Renal cortex interstitium (tissue), 11 donors: ENCODE data around the gene KRT2. TPM values are rescaled to one million over a fixed set of nuclear protein-coding genes. Genes with fewer than 3 reads are reported as not detected.

Experiments used
- DNase-seq, 11 donors: peaks; one replicate each; pipeline ENCODE4 v3.0.0-alpha.2; 2013; ENCODE audit warnings: low read depth in 9 of 11, low spot score in 4 of 11; ENCODE audit errors: extremely low read depth in 1 of 11
- polyA plus RNA-seq, 3 donors: library from polyadenylated mRNA; unstranded; fragments of 120-200 nt; gene quantifications; one replicate each; pipeline ENCODE4 v1.2.1, GENCODE V29; 2013; ENCODE audit not compliant: insufficient read length in 3 of 3

Gene KRT2
- polyA plus RNA-seq, 3 donors, result not detected

DNA sequence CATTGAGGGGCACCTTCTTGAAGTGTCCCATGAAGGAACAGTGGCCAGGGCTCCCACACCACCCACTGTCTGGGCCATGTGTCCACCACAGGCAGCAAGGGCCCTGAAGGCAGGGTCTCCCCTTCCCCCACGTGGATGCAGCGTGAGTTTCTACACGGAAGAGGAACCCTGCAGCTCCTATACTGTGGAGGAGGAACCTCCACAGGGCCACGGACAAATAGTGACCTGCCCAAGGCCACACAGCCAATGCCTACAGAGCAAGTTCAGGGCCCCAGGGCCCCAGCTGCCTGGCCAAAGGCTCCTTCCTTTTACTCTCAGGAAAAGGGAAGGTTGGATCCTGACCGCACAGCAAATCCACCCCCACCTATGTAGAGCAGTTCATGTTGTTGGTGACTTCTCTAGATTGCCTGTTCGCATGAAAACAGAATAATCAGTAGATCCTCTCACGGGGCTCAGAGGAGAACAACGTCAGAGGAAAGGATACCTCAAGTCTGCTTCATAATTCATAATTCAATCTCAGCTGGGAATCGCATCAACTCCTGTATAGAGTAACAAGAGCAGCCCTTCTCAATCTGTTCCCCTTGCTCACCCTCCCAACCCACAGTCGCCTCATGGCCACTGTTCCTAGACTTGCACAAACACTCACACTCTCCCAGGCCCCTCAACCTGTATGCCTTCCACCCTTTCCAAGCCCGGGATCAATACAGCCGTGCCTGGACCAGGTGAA lies 22.6 kb downstream of the KRT2 start:
- no peak for DNase-seq

DNA sequence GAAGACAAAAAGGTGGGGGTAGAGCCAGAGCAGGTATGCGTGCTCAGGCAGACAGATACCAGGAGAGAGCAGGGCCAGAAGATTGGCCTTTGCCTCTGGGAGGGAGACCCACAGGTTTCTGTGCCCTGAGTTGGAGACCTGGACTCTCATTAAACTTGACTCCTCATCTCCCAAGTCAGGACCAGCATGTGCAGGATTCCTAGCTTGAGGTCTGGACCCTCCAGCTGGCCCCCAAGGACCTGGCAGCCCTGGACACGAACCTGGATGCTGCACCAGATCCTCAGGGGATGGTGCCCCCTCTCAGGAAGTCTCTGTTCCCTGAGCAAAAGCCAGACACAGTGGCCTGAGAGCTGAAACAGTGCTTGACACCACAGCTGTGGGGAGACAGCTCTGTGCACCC lies 23.2 kb downstream of the KRT2 start:
- DNase-seq, result no peak

DNA sequence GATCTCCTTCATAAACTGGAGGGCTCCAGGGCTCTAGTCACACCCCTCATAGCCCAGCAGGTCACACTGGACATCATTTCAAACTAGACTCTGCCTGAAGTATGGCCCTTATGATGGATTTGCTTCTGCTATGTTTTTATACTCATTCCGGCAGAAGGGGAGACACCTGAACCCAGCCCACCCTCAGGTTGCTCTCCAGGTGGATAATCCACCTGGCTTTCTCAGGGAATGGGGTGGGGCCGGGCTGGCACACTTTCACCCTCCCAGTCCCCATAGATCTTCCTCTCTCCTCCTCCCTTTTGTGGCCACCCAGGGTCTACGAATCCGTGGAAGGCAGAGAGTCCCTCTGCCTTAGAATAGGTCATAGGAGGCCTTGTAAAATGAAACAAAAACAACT lies 23.9 kb downstream of the KRT2 start:
- DNase-seq, result no peak

DNA sequence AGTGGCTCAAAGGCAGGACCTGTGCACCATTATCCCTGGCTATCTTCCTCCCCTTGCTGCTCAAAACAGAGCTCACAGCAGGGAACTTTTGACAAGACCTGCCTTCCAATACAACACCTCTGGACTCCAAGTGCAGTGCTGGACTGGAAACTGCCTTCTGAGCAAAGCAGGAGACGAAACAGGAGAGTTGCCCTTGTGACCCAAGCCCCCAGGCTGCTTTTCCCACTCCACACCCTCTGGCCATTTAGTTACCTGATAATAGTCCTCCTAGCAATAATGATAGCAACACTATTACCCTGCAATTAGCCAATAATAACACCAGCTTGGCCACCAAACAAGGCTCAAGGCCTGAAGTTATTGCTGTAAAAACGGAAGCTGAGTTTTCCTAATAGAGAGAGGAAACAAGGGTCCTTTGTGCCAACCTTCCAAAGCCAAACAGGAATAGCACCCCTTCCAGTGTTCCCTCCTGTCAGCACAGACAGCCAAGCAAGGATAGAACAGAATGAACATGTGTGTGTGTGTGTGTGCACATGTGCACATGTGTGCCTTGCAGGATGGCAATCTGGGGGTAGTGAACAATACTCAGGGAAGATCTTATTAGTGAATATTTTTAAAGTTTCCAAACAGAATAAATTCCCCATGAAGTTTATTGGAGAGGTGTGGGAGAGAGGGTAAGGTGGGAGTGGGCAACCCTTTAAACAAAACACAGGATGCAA lies 24.5 kb downstream of the KRT2 start:
- DNase-seq, result no peak

DNA sequence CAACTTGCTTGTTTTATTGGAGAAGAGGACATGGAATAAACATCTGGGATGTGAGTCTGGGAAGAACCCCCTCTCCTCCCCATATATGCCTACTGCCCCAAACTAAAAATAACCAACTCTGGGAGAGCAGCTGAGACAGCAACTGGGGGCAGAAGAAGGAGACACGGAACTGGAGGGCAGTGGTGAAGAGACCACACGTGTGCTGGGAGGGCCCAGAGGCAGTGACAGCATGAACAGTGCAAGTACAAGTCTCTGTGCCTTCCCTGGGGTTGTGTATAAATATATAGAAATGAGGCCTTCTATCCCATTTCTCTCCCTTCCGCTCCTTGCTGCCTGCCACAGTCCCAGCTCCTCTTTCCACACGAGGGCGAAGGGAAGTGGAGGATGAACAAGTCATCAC lies 29.7 kb downstream of the KRT2 start:
- DNase-seq, result no peak

DNA sequence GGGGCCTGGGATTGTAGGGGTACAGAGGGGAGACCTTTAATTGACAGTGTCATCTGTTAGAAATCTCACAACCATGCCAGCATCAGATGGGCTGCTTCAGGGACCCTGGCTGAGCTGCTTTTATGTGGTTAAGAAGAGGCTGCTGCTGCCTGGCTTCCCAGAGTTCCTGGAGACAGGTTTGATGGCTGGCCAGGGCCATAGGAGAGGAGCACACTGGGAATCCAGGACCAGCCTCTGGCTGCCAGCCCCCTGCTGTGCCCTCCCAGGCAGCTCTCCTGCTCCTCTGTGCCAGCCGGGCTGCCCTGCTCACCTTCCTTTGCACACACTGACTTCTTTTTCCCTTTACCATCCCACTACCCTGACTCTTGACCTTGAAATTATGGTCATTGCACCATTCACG lies 33.1 kb downstream of the KRT2 start:
- DNase-seq, result no peak

DNA sequence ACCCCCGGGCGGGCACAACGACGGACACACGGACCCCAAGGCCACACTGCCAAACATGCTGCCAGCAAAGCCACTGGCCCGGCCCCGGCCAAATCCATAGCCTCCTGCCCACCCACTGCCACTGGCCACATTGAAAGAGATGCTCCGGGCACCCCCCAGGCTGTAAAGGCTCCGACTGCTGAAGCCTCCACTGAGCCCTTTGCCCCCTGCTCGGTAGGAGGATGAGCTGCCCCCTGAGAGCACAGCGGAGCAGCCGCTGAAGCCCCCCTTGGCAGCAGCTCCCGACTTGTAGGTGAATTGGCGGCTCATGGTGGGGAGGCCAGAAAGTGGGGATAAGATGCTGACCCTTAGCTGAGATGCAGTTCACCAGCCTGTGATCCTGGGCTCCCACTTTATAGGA lies 33.8 kb downstream of the KRT2 start, which contains the start of gene KRT73:
KRT73 (minus strand) TSS at position 344 of the 400 bp plus-strand sequence; CDS start at position 309, 35 bp downstream.
- no peak for DNase-seq

DNA sequence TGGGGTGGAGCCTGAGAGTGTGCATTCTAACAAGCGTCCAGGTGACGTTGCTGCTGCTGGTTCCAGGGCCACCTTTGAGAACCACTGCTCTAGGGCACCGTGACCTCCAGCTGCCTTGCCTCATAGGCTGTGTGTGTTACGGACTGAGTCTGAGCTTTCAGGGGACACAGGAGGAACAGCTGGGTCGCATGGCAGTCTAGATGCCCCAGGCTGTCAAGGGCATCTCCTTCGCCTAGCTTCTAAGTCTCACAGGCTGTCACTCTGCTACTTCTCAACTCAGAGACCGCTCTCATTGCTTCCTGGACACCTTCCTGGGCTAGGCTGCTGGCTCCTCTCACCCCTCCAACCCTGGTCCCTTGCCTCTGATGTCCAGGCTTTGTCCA lies 34.6 kb downstream of the KRT2 start:
- DNase-seq, result no peak

DNA sequence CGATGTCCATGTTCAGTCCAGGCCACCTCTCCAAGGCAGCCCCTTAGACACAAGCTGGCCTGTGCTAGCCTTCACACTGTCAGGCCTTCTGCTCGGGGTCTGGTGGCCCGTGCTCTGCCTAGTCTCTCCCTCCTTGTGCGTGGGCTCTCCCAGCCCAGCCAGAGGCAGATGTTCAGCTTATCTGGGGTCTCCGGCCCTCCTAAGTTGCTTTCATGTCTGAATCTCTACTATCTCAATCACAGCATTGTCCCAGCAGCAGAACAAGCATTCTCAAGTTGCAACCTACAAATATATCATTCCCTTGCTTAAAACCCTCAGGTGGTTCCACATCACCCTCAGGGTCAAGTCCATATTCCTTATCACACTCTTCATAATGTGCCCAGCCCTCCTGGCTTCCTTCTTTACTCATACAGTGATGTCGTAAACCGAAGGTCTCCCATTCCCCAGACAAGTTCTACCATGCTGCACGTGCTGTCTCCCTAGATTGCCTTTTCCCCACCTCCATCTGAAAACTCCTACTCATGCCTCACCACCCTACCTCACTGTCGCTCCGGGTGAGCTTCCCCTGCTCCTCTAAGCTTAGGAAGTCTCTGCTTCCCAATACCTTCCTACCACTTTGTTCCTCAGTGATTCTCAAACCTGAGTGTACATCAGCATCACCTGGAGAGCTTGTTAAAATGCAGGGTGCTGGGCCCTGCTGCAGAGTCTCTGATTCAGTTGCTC lies 35.2 kb downstream of the KRT2 start:
- no peak for DNase-seq

DNA sequence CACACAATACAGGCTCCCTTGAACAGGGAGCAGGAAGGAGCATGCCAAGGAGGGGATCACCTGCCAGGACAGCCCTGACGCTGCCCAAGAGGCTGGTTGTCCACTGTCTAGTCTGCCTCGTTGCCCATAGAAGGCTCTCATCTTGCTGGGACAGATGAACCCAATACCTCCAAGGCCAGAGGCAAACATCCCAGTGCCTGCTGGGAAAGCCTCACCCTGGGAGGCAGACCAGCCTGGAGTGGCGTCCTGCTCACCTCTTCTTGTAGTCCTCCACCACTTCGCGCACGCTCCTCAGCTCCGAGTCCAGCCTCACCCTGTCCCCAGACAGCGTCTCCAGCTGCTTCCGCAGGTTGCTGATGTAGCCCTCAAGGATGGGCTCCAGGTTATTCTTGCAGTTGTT lies 36.1 kb downstream of the KRT2 start:
- no peak for DNase-seq

DNA sequence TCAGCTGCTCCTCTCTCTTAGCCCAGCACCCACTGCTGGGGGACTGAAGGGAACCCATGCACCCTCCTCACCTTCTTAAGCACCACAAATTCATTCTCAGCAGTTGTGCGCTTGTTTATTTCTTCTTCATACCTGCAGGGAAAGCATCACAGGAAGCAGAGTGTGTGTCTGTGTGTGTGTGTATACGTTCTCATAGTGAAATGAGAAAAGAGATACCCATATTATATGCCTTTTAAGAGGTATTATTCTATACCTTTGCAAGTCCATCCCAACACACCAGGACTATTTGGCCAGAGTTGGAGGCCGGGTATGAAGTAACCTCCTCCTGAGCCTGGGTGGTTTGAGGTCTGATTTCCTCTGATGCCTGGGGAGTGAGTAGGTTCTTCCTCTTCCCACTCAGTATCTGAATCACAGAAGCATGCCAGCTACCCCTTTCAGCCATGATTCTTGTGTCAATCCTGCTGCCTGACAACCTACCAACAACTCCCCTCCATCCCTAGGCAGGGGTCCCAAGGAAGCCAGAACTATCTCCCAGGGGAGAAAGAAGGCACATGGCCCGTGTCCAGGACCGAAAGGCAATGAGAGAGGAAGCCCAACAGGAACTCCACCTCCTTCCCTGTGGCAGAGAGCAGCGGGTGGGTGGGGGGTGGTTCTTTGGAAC lies 36.7 kb downstream of the KRT2 start:
- DNase-seq, result no peak

DNA sequence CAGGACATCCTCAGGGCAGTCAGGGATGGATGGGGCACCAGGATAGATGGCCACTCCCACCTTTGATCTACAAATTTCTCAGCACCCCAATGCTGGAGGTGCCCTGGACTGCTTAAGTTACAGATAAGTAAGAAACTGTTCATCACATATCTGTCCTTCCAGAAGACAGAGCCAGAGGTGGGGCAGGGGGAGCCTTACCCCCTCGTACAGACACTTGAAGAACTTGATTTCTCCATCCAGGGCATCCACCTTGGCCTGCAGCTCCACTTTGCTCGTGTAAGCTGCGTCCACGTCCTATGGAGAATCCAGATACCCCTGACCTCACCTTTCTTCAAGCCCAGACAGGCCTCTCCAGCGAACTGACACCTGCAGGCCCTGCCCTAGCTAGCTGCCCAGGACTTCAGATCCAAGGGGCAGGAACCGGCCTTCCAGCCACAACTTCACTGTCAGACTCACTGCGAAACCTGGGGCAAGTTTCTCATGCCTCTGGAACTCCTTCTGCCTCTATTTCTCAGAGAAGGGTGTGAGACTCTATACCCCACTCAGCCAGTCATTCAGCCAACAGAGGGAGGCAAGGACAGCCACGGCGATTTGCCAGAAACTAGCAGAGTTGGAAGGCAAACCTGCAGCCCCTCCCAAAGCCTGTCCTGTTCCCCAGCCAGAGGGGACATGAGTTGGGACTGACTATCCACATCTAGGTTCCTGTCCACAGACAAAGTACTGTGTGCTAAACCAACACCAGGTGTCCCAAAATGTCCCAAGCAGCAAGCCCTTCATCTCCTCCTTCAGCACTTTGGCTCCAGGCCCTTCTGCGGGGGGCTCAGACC lies 37.4 kb downstream of the KRT2 start:
- no peak for DNase-seq

DNA sequence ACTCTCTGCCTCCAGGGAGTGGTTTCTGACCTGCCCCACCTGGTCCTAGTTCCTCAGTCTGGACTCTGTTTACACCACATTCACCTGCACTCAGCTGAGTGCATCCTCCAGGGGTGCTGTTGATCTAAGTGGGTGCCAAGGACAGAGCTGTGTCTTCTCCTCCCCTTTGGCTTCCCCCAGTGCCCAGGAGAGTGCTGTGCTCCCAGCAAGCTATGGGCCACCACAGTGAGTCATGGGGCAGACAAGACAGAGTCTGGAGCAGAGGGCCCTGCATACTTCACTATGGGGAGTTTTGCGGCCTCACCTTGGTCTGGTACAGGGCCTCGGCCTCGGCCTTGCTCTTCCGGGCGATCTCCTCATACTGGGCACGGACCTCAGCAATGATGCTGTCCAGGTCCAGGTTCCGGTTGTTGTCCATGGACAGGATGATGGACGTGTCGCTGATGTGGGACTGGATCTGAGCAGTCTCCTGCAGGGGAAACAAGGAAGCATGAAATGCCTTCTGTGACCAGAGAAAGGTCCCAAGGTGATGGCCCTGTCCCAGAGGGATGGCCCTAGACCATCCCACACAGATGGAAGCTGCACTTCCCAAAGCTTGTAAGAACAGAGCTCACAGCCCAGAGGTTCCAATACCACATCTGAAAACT lies 38.5 kb downstream of the KRT2 start:
- no peak for DNase-seq

DNA sequence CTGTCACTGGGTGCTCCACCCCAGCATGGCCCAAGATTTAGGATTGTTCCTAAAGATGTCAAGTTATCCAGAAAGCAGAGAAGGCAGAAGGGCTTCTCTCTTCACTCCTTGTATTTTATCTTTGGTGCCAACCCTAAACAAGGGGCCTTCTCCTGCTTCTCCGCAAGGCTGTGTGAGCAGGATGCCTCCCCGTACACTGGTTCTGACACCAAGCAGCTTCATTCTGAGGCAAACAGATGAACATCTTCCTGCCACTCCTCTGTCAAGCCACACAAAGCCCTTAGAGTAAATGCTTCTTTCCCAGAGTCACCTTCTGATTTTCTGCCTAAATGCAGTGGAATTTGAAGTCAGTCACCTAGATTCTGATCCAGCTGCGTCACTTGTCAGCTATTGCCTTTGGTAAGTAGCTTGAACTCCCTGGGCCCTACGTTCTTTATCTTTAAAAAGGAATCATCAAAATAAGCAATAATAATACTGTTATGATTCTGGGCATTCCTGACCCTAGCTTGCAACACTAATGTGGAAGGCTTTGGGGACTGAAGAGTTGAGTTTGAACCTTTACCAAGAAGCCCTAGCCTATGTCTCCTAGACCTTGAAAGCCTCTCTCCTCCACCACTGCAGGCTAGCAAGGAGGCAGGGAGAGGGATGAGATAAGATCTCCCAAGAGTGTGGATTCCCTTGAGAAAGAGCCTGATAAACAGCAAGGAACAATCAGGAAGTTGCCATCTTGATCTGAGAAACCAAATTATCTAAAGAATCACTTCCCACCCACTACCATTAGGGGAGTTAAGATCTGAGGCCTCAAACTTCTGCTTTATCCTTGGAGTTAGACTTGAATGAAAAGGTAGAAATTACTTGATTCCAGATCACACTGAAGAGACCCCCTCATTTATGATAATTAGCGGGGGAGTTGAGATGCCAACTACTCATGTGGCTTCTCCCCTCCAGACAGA lies 39.3 kb downstream of the KRT2 start:
- no peak for DNase-seq

DNA sequence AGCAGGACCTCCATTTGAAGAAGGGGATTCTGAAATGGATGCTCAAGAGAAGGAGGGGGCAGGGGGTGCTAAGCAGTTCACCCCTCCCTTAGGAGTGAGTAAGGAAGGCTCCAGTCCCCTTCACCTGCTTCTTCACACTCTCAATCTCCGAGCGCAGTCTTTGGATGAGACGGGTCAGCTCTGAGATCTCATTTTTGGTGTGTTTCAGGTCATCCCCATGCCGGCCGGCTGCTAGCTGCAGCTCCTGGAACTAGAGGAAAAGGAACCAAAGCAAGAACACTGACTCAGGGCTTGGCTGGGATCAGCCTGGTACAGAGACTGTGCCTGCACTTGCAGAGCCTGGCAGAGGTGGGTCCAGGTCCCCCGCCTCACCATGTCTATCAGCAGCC lies 40.9 kb downstream of the KRT2 start:
- DNase-seq, result no peak

DNA sequence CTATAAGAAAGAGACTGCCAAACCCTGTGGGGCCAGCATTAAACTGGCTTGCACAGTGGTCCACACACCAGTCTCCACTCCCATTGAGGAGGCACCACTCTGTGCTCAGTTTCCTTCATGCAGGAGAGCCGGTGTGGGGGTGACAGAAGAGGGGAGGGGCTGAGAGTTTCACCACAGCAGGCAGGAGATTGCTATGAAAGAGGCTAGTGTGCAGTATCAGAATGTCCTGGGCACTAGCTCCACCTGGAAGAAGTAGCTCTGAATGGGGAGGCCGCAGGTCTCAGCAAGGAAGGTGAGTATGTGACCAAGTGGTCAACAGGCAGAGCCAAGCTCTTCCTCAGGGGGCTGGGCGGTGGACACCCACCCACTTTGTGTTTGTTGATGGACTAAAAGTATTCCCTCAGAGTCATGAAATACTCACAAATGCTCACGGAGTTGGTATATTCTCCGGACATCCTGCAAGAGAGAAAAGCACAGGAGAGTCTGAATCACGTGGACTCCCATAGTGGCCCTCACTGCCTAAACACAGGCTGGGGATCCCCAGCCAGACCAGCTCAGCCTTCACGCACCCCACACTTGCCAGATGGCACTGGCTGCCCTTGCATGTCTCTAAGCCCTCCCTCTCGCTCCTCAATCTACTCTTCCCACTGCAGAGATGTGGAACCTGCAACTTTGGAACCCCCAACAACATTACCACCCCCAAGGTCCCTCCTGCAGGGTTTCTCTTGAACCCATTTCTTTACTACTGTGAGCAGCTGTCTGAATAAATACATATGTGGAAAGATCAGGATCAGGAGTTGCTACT lies 43.0 kb downstream of the KRT2 start:
- no peak for DNase-seq

DNA sequence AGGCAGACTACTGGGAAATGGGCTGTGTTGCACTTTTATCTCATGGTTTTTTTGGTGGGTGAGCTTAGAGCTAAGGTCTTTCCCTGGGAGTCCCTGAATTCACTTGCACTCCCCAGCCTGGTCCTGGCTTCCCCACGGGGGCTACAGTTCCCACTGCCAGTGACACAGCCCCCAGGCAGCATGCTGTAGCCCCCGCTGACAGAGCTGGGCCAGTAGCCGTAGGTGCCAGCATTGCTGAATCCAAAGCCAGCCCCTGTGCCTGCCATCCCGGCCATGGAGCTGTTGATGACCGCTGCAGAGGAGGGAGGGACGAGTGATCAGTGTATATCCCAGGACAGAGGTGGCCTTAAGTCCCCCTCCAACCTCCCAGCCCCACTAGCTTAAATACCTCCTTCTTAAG lies 43.9 kb downstream of the KRT2 start:
- no peak for DNase-seq
